HG02885 (cell line): ENCODE data around the gene TRPM5.

Source experiments
- ATAC-seq: cut with Tn5 transposase; IDR thresholded peaks from one replicate; pipeline ENCODE4 v1.9.1; 2021; ENCODE audit warnings: mild to moderate bottlenecking; ENCODE audit not compliant: unreplicated experiment, poor library complexity

The TRPM5 gene

GRCh38 chr11:2423157-2424025 is 20.9 kb downstream of the TRPM5 start:
- no peak for ATAC-seq

DNA sequence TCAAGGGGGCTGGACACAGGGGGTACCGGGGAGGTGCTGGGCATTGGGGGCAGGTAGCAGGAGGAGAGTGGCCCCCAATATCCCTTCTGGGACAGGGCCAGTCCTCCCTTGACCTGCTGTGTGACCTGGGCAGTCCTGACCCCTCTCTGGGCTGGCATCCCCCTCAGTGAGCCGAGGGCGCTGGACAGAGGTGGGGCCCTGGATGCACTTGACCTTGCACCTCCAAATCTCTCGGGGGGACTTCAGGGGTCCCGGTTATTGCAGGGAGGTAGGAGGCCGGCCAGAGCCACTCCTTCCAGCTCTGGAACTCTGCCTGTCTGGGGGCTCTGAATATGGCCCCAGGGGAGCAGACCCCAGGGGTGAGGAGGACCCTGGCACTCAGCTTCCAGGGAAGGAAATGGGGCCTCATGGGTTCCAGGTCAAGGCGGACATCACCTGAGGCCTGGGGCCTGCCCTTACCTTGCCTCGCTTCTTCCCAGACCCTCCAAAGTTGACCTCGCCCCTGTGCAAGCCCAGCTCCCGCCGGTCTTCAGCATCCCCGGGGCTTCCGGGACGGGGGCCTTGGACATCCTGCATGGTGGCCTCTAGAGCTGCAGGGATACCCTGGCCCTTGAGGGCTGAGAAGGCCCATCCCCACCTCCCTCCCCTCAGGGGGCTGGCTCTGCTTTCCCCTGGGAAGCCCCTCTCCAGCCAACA is 21.7 kb downstream of the TRPM5 start:
- ATAC-seq: no peak

- no peak for ATAC-seq
These were observed 22.3 kb downstream of the TRPM5 start for GRCh38 chr11:2421996-2422395.

DNA sequence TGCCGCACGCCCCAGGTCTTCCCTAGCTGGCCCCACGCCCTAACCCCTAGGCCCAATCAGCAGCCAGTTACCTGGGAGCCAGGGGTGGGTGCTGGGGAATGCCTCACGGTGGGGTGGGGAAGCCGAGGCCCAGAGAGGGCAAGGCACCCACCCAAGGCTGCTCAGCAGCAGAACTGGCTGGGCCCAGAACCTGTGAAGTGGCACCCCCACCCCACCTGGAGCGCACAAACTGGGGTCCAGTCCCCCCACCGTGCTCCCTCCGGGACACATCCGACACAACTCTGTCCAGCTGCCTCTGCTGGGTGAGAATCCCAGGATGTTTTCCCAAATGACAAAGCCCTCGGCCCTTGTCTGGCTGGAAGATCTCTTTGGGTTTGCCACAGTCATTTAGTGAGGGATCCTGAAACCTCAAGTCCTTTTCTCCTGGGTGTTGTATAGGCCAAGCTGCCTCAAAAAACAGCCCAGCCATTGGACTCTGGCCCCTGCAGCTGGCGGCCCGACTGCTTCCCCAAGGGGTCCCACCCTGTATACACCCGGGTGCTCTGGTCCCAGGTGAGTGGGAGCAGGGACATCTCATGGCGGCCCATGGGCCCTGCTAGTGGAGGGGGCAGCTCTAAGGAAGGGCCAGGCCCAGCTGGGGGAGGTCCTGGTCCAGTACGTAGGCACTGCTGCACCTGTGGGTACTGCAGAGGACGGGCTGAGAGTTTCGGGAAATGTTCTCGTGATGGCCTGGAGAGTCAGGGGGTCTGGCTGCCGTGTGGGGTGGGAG is 22.9 kb downstream of the TRPM5 start:
- no peak for ATAC-seq

DNA sequence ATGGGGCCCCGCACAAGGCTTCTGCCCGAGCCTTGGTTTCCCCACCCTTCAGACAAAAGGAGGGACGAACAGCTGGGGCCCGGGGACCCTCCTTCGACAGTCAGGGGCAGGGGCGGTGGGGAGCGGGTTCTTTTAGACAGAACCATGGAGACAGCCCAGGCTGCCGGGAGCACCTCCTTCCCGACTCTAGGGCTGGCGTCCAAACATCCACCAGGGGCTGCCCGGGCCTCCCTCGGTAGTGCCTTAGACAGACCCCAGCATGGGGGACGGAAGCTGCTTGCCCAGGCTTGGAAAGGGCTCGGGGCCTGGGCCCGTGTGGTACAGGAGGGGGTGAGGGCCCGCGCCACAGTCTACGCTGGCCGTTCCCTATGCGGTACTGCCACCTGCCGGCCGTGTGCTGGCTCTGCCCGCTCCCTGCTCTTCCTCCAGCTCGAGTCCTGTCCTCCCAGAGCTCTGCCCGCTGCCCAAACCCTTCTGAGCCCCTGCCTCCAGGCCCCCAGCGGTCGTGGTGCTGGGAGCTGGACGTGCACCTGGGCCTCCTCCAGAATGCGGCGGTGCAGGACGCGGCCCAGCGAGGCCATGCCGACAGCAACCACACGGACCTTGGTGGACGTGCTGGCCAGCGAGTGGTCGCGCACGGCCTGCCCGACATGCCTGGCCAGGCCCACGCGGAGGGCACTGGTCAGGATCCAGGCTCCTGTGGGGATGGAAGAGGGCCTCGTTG is 23.6 kb downstream of the TRPM5 start:
- peak; percentile 74 for ATAC-seq

DNA sequence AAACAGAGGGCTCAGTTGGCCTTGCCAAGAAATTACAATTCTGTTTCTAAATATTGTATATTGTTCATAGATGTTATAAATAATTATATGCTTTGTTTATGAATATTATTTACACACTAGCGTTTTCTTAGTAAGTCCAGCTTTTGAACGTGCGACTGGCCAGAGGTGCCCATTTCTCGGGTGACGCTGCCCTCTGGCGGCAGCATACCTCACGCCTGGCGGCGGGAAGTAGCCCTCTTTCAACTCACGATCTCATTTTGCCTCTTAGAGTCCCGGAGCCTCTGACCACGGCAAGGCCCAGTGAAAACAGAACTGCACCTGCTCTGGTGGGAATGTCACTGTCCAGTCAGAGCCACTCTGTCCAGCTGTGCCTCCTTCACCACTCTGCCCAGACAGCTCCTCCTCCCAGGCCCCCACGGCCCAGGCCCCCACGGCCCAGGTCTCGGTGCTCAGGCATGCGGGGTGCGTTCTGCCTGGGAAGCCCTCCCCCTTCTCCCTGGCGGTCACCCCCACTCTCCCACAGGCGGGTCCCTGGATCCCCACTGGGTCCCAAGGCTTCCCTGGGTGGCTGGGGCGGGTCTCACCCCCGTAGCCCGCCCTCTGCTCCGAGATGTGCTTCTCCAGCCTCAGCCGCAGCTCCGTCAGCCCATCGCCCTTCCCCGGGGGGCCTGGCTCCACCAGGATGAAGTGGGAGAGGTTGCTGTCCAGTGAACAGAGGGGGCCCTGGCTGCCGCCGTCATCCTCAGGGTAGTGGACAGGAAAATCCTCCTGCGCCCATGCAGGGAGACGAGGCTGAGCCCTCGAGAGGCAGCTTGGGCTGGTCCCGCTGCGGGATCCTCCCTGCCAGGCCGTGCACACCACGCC is 24.4 kb downstream of the TRPM5 start:
- ATAC-seq: no peak

DNA sequence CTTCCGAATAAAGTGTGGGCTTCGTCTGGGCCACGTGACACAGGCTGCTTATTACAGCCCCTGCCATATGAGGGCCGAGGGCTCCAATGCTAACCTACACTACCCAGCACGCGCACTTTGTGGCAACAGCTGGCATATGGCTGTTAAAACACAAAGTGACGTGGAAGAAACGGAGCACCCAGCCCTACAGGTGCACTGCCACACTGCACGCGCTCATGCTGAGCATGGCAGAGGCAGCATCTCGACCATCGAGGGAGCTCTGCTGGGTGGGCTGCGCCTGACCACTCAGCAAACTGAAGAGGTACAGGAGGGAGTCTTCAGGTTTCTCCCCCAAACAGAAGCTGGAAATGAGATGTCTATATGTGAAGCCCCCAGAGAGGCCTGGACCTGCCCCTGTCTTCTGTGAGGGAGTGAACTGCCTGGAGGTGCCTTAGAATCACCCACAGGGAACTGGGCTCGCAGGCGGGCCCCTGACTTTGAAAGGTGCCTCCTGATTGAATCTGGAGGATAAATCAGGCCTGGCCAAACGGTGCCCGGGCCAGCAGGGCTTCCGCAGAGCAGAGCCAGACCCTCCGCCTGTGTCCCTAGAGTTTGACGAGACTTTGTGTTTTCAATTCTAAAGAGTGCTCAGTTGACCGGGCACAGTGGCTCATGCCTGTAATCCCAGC is 25.5 kb downstream of the TRPM5 start:
- no peak for ATAC-seq

- ATAC-seq: no peak
These were observed 26.2 kb downstream of the TRPM5 start for GRCh38 chr11:2417856-2418692.

DNA sequence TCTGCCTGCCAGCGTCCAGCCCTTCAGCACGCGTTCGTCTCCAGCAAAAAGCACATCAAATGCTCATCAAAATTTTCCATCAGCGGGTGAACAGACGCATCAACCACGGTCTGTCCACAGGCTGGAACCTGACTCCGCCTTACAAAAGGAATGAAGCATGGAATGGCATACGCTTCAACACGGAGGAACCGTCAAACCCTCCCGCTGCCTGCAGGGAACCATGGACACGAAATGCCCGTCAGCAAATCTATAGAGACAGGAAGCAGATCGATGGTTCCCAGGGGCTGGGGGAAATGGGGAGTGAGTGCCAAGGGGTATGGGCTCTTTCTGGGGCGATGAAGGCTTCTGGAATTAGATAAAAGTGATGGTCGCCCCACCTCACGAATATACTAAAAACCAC is 27.5 kb downstream of the TRPM5 start:
- ATAC-seq: no peak

DNA sequence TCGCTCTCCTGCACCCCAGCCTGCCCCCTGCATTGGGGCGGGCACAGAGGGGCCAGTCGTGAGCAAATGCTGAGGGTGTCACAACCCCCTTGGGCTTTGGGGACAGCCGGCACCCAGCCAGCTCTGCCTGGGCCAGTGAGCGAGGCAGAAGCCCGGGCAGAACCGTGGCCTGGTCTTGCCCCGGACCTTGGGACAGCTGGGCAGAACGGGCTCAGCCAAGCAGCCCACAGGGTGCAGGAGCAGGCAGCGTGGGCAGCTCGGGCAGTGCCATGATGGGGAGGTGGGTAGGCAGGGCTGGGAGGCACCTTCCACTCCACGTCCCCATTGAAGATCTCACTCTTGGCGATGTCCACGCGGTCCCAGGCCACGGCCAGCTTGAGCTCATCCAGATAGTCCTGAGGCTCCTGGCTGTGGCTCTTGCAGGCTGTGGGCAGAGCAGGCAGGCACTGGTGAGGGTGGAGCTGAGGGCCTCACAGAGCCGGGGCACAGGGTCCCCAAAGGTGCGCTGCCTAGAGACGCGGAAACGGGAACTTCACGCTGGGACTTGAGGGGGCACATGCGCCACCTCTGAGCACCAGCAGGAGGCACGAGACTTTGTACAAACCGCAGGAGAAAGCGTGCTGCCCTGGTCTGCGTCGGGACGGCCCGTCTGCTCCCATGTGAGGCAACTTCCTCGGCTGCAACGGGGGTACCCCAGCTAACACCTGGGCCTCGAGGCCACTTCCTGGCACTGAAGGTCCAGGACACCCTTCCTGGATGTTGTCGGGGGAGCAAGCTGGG is 28.5 kb downstream of the TRPM5 start:
- no peak for ATAC-seq

- no peak for ATAC-seq
These were observed 29.1 kb downstream of the TRPM5 start for GRCh38 chr11:2415171-2415570.

DNA sequence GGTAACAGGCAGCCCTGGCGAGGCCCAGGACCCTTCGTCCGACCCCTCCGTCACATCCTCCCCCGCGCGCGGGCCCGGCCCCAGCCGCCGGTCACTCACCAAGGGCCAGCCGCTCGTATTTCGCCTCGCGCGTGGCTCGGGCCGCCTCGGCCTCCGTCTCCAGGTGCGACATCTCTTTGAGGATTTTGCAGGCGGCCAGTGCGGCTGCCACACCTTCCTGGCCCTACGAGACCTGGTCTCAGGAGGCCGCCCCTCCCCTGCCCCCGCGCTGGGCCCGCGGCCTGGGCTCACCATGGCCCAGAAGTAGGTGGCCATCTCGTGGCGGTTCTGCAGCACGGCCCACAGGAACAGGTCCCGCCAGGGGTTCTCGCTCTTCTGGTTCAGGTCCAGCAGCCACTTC is 29.7 kb downstream of the TRPM5 start:
- ATAC-seq: no peak

- ATAC-seq: no peak
These were observed 30.4 kb downstream of the TRPM5 start for GRCh38 chr11:2413742-2414579.

- no peak for ATAC-seq
These were observed 32.0 kb downstream of the TRPM5 start for GRCh38 chr11:2412323-2412722.

DNA sequence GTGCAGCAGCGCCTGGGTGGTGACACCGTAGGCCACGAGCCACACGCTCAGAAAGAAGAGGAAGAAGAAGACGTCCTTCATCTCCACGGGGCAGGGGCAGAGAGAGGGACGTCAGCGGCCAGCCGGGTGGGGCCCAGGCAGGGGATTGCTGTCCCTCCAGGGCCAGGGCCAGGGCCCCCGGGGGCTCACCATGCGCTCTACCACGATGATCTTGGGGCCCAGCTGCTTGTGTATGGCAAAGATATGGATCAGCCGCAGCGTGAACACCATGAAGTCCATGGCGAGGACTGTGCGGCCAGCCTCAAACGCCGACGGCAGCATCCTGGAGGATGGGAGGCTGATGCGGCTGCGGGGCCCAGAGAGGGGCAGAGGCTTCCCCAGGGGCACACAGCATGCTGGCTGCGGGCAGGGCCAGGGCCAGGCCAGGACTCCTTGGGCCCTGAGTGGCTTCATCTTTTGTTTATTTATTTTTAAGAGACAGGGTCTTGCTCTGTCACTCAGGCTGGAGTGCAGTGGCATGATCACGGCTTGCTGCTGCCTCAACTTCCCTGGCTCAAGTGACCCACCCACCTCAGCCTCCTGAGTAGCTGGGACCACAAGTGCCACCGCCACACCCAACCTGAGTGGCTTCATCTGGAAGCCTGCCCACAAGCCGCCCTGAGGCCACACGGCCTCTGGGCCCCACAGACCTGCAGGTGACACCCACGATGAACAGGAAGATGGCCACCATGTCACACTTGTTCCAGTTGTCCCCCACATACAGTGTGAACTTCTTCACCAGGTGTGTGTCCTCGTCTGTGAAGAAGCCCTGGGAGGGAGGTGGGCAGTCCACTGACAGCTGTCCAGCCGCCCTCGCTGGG is 32.6 kb downstream of the TRPM5 start:
- no peak for ATAC-seq

DNA sequence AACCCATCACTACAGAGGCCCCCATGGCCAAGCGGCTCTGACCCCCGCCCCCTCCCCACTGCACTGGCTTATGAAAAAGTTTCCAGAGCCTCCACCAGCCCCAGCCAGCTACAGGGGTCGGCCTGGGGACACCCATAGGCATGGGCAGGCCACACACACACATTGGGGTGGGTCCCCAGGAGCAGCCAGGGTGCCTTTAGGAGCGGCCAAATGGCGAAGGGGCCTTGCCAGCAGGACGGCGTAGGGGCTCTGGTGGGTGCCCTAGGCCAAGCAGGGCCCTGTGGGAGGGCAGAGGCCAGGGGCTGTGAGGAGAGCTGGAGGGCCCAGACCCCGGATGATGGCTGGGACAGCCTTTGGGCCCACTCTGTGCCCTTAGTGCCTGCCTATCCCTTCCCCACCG is 33.7 kb downstream of the TRPM5 start:
- no peak for ATAC-seq
